LNCaP clone FGC (cell line): ENCODE measurements around the gene BCL3.

ENCODE experiments used
- DNase-seq: peaks from one replicate; pipeline ENCODE4 v3.0.0-alpha.2; 2011; ENCODE audit warnings: low read depth
- H3K4me3 ChIP-seq: 2 replicates; pipeline ENCODE4 v1.5.1; 2011; ENCODE audit warnings: mild to moderate bottlenecking, low read depth, low read length, control low read depth
- CTCF ChIP-seq: IDR thresholded peaks from 2 replicates; pipeline ENCODE4 v1.5.1; 2012; ENCODE audit warnings: mild to moderate bottlenecking; ENCODE audit not compliant: control insufficient read depth, insufficient read depth; ENCODE audit errors: extremely low read depth

BCL3 gene

DNA sequence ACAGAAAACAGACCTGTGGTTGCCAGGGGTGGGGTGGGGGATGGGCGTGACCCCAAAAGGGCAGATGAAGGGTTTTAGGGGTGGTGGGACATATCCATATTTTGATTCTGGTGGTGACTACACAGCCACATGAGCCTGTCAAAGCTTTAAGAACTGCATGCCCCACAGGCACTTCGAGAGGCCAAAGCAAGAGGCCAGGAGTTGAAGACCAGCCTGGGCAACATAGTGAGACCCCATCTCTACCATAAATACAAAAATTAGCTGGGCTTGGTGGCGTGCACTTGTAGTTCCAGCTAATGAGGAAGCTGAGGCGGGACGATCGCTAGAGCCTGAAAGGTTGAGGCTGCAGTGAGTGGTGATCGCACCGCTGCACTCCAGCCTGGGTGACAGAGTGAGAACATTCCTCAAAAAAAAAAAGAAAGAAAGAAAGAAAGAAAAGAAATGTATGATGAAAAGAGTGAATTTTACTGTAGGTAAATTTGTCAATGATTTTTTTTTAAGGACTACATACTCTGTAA, 18.9 kb upstream of the BCL3 start:
- no peak overlapping the region for H3K4me3 ChIP-seq
- DNase-seq: no peak
- no peak for TF ChIP-seq CTCF

- DNase-seq: no peak
- no peak overlapping the region for H3K4me3 ChIP-seq
- TF ChIP-seq CTCF: no peak
Measured at GRCh38 chr19:44731081-44731480, 17.4 kb upstream of the BCL3 start.

DNA sequence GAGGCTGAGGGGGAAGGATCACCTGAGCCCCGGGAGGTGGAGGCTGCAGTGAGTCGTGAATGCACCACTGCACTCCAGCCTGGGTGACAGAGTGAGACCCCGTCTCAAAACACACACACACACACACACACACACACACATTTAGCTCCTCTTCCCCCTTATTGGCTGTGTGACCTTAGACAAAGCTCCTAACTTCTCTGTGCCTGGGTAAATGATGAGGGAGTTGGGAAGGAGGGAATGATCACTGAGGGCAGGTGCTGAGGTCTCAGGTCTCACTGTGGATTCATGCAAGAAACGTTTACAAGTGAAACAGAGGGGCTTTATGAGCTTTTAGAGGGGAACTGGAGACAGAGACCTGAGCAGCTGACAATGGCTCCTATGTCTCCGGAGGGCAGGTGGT, 16.9 kb upstream of the BCL3 start:
- no peak overlapping the region for H3K4me3 ChIP-seq
- no peak for TF ChIP-seq CTCF
- no peak for DNase-seq

DNA sequence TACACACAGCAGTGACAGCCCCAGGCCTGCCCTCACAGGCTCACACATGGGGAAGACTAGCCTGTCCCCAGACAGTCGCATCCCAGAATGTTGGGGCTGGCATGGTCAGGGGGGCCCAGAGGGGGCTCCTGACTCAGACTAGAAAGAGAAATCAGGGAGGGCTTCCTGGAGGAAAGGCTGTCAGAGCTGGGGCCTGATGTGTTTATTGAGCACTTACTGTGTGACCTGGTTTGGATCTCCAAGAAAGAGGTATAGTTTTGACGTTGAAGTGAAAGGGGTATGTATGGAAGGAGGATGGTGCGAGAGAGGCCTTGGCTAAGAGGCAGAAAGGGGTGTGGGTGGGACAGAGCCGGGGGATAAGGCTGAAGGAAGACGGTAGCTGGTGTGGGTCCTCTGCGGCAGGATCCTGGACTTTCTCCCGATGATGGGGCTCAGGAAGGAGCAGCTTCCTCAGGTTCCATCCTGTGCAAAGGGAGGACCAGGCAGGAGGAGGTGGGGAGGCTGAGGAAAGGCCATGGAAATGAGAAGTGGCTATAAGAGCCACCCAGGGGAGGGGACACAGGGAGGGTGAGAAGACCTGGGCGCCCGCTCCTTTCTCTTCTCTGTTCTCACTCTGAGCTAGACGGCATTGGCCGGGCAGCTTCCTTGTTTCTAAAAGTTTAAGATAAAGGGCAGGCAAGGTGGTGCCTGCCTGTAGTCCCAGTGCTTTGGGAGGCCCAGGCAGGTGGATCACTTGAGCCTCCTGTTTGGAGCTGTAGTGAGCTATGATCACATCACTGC, 16.1 kb upstream of the BCL3 start:
- no peak for DNase-seq

GRCh38 chr19:44734357-44734756, 14.2 kb upstream of the BCL3 start:
- TF ChIP-seq CTCF: no peak
- H3K4me3 ChIP-seq: no peak overlapping the region
- no peak for DNase-seq

More for the DNA sequence above, 16.1 kb upstream of the BCL3 start:
- no peak for TF ChIP-seq CTCF
- no peak overlapping the region for H3K4me3 ChIP-seq

- no peak for DNase-seq
- no peak for TF ChIP-seq CTCF
- H3K4me3 ChIP-seq: no peak overlapping the region
Measured at GRCh38 chr19:44735011-44735410, 13.5 kb upstream of the BCL3 start.
